ENCODE results near the gene SYNGR2. TPM values are rescaled to one million over a fixed set of nuclear protein-coding genes. Genes with fewer than 3 reads are reported as not detected.

Gene SYNGR2
- total RNA-seq, 2 donors from 2014 or later, result 133 to 284 TPM

GRCh38 chr17:78144736-78145641 is 23.4 kb upstream of the SYNGR2 start:
- intact Hi-C loops (cut with DNase I), result no loop called here
- no peak for DNase-seq (ENCODE audit: low spot score)
- 67% methylated on average over 17 of the region's 18 CpGs for WGBS
- no peaks in the 10 kb centered on the region for H3K9me3 ChIP-seq
- TF ChIP-seq CTCF (IDR thresholded peaks at IDR 0.05) (no peak), POLR2AphosphoS5 (IDR thresholded peaks at IDR 0.05) (no peak), POLR2A (IDR thresholded peaks at IDR 0.05) (no peak)
- no peak overlapping the region for H3K4me3 ChIP-seq
- no peaks in the 10 kb centered on the region for H3K27me3 ChIP-seq (replicated peaks; ENCODE audit: insufficient read depth)
- H3K36me3 ChIP-seq, result no peaks in the 10 kb centered on the region
- H3K4me1 ChIP-seq (replicated peaks), result no peaks in the 10 kb centered on the region
- H3K27ac ChIP-seq, result peak overlapping the region in 1 of 2 donors; percentile 11

- Histone ChIP-seq H3K36me3 (no peaks in the 10 kb centered on the region), H3K4me1 (replicated peaks) (no peaks in the 10 kb centered on the region), H3K9me3 (no peaks in the 10 kb centered on the region), H3K27ac (no peak overlapping the region), H3K27me3 (replicated peaks; ENCODE audit: insufficient read depth) (no peaks in the 10 kb centered on the region), H3K4me3 (no peak overlapping the region)
- WGBS, result 95% methylated on average over 7 of the region's 7 CpGs
- TF ChIP-seq POLR2A (IDR thresholded peaks at IDR 0.05), result no peak
- no peak for TF ChIP-seq POLR2AphosphoS5 (IDR thresholded peaks at IDR 0.05)
- TF ChIP-seq CTCF (IDR thresholded peaks at IDR 0.05), result no peak
- intact Hi-C loops (cut with DNase I), result no loop called here
- no peak for DNase-seq (ENCODE audit: low spot score)
Observed at GRCh38 chr17:78146471-78146869, 21.9 kb upstream of the SYNGR2 start.

GRCh38 chr17:78146881-78147280 is 21.5 kb upstream of the SYNGR2 start:
- no peak overlapping the region for H3K27ac ChIP-seq

DNA sequence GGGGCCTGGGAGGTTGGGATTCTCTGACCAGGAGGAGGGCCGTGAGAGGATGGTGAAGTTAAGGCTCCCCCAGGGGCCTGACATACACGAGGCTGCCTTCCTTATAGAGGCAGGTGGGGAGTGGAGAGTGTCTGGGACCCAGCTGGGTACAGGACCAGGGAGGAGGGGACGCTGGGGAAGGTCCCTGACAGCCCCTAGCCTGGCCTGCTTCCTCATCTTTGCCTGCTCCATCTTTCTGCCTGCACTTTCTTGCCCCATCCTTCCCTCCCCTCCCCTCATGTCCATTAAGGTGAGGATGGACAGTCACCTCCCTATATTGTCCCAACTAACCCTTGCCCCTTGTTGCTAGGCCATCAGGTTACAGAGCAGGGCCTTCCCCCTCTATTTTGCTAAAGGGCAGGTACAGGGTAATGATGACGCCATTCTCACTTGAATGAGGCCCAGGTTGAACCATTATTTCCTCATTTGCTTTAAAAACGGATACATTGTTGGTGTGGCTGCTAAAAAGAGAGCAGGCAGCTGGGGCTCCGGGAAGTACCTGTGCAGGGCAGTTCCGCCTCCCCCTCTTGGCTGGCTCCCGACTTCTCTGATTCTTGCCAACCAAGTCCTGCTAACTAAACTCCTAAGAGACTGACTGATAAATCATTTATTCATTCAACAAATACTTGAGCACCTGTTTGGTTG is 20.9 kb upstream of the SYNGR2 start:
- H3K36me3 ChIP-seq, result no peaks in the 10 kb centered on the region
- no peak overlapping the region for H3K27ac ChIP-seq
- H3K4me1 ChIP-seq (replicated peaks), result no peaks in the 10 kb centered on the region
- no peaks in the 10 kb centered on the region for H3K27me3 ChIP-seq (replicated peaks; ENCODE audit: insufficient read depth)
- H3K4me3 ChIP-seq, result no peak overlapping the region
- DNase-seq (ENCODE audit: low spot score), result no peak
- intact Hi-C loops (cut with DNase I), result no loop called here
- WGBS, result 66% methylated on average over 8 of the region's 8 CpGs
- TF ChIP-seq POLR2AphosphoS5 (IDR thresholded peaks at IDR 0.05), result no peak
- no peak for TF ChIP-seq POLR2A (IDR thresholded peaks at IDR 0.05)
- TF ChIP-seq CTCF (IDR thresholded peaks at IDR 0.05), result no peak
- H3K9me3 ChIP-seq, result no peaks in the 10 kb centered on the region

More at GRCh38 chr17:78146881-78147280, 21.5 kb upstream of the SYNGR2 start:
- DNase-seq (ENCODE audit: low spot score), result no peak
- Histone ChIP-seq H3K4me1 (replicated peaks) (no peaks in the 10 kb centered on the region), H3K27me3 (replicated peaks; ENCODE audit: insufficient read depth) (no peaks in the 10 kb centered on the region), H3K9me3 (no peaks in the 10 kb centered on the region), H3K36me3 (no peaks in the 10 kb centered on the region), H3K4me3 (no peak overlapping the region)
- no peak for TF ChIP-seq CTCF (IDR thresholded peaks at IDR 0.05)
- no peak for TF ChIP-seq POLR2AphosphoS5 (IDR thresholded peaks at IDR 0.05)
- no peak for TF ChIP-seq POLR2A (IDR thresholded peaks at IDR 0.05)
- intact Hi-C loops (cut with DNase I), result no loop called here
- 97% methylated on average over 6 of the region's 6 CpGs for WGBS

Data from prostate gland (tissue), 2 donors.